ENCODE results near the gene CACNA1E. TPM values are rescaled to one million over a fixed set of nuclear protein-coding genes. Genes with fewer than 3 reads are reported as not detected.

CACNA1E gene
- total RNA-seq, 1 donor from 2014 or later = not detected

- H3K9me3 ChIP-seq = no peaks in the 10 kb centered on the region
- TF ChIP-seq POLR2AphosphoS5 (IDR thresholded peaks at IDR 0.05; ENCODE audit: insufficient read depth in 1 of 2, low read depth in 1 of 2) (no peak), POLR2A (IDR thresholded peaks at IDR 0.05) (no peak), CTCF (IDR thresholded peaks at IDR 0.05) (no peak)
- no peaks in the 10 kb centered on the region for H3K27me3 ChIP-seq
- no peaks in the 10 kb centered on the region for H3K36me3 ChIP-seq
- H3K4me1 ChIP-seq = no peaks in the 10 kb centered on the region
- H3K4me3 ChIP-seq = no peak overlapping the region
- DNase-seq (ENCODE audit: extremely low spot score in 2 of 2) = no peak
- no peak overlapping the region for H3K27ac ChIP-seq
- intact Hi-C loops (cut with DNase I) = no loop called here
These were observed 124.2 kb downstream of the CACNA1E start for GRCh38 chr1:181607524-181607923.

GRCh38 chr1:181608386-181608785 is 125.1 kb downstream of the CACNA1E start:
- no peak for TF ChIP-seq CTCF (IDR thresholded peaks at IDR 0.05)
- no peak for TF ChIP-seq POLR2AphosphoS5 (IDR thresholded peaks at IDR 0.05; ENCODE audit: insufficient read depth in 1 of 2, low read depth in 1 of 2)
- no peak for TF ChIP-seq POLR2A (IDR thresholded peaks at IDR 0.05)
- Histone ChIP-seq H3K4me3 (no peak overlapping the region), H3K4me1 (no peaks in the 10 kb centered on the region), H3K27me3 (no peaks in the 10 kb centered on the region), H3K9me3 (no peaks in the 10 kb centered on the region), H3K36me3 (no peaks in the 10 kb centered on the region), H3K27ac (no peak overlapping the region)
- peak in 1 of 2 donors; percentile 61 for DNase-seq (ENCODE audit: extremely low spot score in 2 of 2)
- intact Hi-C loops (cut with DNase I) = no loop called here

- H3K4me1 ChIP-seq = no peaks in the 10 kb centered on the region
- no peak overlapping the region for H3K27ac ChIP-seq
- H3K27me3 ChIP-seq = no peaks in the 10 kb centered on the region
- H3K4me3 ChIP-seq = no peak overlapping the region
- H3K9me3 ChIP-seq = no peaks in the 10 kb centered on the region
- no peak for TF ChIP-seq POLR2A (IDR thresholded peaks at IDR 0.05)
- TF ChIP-seq POLR2AphosphoS5 (IDR thresholded peaks at IDR 0.05; ENCODE audit: insufficient read depth in 1 of 2, low read depth in 1 of 2) = no peak
- no peak for TF ChIP-seq CTCF (IDR thresholded peaks at IDR 0.05)
- no peaks in the 10 kb centered on the region for H3K36me3 ChIP-seq
- intact Hi-C loops (cut with DNase I) = no loop called here
- DNase-seq (ENCODE audit: extremely low spot score in 2 of 2) = peak in 1 of 2 donors; percentile 19
These were observed 125.6 kb downstream of the CACNA1E start for GRCh38 chr1:181608948-181609347.

GRCh38 chr1:181612100-181612499 is 128.8 kb downstream of the CACNA1E start:
- no peaks in the 10 kb centered on the region for H3K36me3 ChIP-seq
- DNase-seq (ENCODE audit: extremely low spot score in 2 of 2) = peak in 1 of 2 donors; percentile 52
- H3K27ac ChIP-seq = no peak overlapping the region
- intact Hi-C loops (cut with DNase I) = no loop called here
- H3K27me3 ChIP-seq = no peaks in the 10 kb centered on the region
- TF ChIP-seq CTCF (IDR thresholded peaks at IDR 0.05) = no peak
- no peaks in the 10 kb centered on the region for H3K9me3 ChIP-seq
- H3K4me3 ChIP-seq = no peak overlapping the region
- no peaks in the 10 kb centered on the region for H3K4me1 ChIP-seq

- Histone ChIP-seq H3K27me3 (no peaks in the 10 kb centered on the region), H3K4me3 (no peak overlapping the region), H3K4me1 (no peaks in the 10 kb centered on the region), H3K27ac (no peak overlapping the region), H3K36me3 (no peaks in the 10 kb centered on the region), H3K9me3 (no peaks in the 10 kb centered on the region)
- intact Hi-C loops (cut with DNase I) = no loop called here
- no peak for DNase-seq (ENCODE audit: extremely low spot score in 2 of 2)
- TF ChIP-seq CTCF (IDR thresholded peaks at IDR 0.05) = no peak
- no peak for TF ChIP-seq POLR2AphosphoS5 (IDR thresholded peaks at IDR 0.05; ENCODE audit: insufficient read depth in 1 of 2, low read depth in 1 of 2)
- TF ChIP-seq POLR2A (IDR thresholded peaks at IDR 0.05) = no peak
These were observed 135.2 kb downstream of the CACNA1E start for GRCh38 chr1:181618559-181618958.
